Nephron progenitor cell (in vitro differentiated cells): ENCODE data around the gene STKLD1.
A peak's percentile ranks its signal among the peaks of the same experiment; 100 is the strongest.

Experiments
- DNase-seq: peaks from one replicate; pipeline ENCODE4 v3.0.0; 2021
- H3K27ac Mint-ChIP-seq: 2 replicates; pipeline ENCODE4 v1.8.0; 2021; ENCODE audit warnings: mild to moderate bottlenecking, moderate library complexity, mixed read lengths
- H3K27me3 Mint-ChIP-seq: 2 replicates; pipeline ENCODE4 v1.8.0; 2021; ENCODE audit warnings: mild to moderate bottlenecking, low read depth, mixed read lengths; ENCODE audit not compliant: poor library complexity
- H3K36me3 Mint-ChIP-seq: 2 replicates; pipeline ENCODE4 v1.8.0; 2021; ENCODE audit warnings: low read depth, mixed read lengths
- H3K4me1 Mint-ChIP-seq: 2 replicates; pipeline ENCODE4 v1.8.0; 2021; ENCODE audit warnings: mixed read lengths
- H3K4me3 Mint-ChIP-seq: 2 replicates; pipeline ENCODE4 v1.8.0; 2021; ENCODE audit warnings: mild to moderate bottlenecking, moderate library complexity, mixed read lengths
- H3K9me3 Mint-ChIP-seq: 2 replicates; pipeline ENCODE4 v1.8.0; 2021; ENCODE audit warnings: mild to moderate bottlenecking, moderate library complexity, mixed read lengths
- TF ChIP-seq, protein P1 (sequence below): fragments of 200-600 bp; sonication (generic); IDR thresholded peaks from 2 replicates; pipeline ENCODE4 v1.5.0; 2021; ENCODE audit warnings: antibody characterized with exemption

STKLD1 gene

DNA sequence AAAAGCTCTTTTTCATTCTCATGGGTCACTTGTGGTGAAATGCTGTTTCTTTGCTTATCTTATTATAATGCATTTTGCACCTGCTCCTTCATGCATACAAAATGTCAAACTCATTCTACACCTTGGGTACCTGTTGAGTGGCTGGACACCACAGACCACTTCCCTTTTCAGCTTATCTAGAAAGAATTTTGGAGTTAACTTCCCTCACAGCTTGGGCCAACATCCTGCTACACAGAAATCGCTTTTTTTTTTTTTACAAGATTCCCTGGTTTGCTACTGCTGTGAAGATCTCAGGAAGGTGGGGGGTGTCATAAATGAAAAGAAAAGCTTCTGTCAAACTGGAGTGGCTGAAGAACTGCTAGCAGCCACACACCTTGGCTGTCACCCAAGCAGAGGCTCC, 39.0 kb downstream of the STKLD1 start:
- Mint-ChIP-seq H3K27ac (no peak overlapping the region), H3K4me3 (no peak overlapping the region), H3K4me1 (peaks cover 41% of the 10 kb centered on the region), H3K27me3 (no peaks in the 10 kb centered on the region), H3K9me3 (peaks cover 17% of the 10 kb centered on the region), H3K36me3 (peaks cover 44% of the 10 kb centered on the region)
- no peak for DNase-seq
- TF ChIP-seq, protein P1, sequence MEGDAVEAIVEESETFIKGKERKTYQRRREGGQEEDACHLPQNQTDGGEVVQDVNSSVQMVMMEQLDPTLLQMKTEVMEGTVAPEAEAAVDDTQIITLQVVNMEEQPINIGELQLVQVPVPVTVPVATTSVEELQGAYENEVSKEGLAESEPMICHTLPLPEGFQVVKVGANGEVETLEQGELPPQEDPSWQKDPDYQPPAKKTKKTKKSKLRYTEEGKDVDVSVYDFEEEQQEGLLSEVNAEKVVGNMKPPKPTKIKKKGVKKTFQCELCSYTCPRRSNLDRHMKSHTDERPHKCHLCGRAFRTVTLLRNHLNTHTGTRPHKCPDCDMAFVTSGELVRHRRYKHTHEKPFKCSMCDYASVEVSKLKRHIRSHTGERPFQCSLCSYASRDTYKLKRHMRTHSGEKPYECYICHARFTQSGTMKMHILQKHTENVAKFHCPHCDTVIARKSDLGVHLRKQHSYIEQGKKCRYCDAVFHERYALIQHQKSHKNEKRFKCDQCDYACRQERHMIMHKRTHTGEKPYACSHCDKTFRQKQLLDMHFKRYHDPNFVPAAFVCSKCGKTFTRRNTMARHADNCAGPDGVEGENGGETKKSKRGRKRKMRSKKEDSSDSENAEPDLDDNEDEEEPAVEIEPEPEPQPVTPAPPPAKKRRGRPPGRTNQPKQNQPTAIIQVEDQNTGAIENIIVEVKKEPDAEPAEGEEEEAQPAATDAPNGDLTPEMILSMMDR, result no peak

DNA sequence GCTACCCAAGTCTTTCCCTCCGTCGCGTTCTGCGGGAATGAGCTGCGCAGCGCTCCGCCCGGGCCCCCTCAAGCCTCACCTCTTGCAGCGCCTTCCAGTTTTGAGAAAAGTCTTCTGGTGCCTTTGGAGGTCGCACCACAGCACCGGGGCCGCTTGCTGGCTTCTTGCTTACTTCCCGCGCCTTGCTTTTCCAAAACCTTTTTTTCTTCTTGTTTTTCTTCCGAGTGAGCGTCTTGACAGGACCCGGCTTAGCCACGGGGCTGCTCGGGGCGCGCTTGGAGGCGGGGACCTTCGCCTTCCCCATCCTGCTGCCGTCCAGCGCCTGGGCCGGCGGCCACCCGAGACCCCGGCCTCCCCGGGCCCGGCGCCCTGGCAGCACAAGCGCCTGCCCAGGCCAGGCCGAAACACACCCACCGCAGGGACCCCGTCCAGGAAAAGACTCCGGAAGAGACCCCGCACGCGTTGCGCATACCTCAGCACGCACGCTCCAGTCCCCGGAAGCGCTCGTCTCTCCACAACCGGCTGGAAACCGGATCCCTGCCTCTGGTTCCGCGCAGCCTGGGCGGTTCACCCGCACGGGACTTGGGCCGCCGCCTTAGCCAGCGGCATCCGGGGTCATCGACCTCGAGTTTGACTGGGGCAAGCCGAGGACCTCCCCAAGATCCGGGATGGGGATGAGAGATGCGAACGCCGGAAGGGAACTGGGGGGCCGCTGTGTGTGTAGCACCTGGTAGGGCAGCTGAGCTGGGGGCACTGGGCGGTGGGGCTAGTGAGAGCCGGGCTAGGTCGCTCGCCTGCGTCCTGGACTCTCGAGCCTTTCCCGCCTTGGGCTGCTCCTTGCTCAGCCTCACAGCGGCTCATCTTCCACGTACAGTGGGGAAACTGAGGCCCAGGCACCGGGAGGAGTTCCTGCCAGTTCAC, 41.6 kb downstream of the STKLD1 start, which contains the start of gene REXO4:
REXO4 (minus strand) TSS at position 470 of the 921 bp plus-strand sequence; CDS start at position 304, 166 bp downstream.
- Mint-ChIP-seq H3K36me3 (peaks cover 27% of the 10 kb centered on the region), H3K9me3 (peaks cover 17% of the 10 kb centered on the region), H3K27me3 (peaks cover 2% of the 10 kb centered on the region), H3K27ac (peak within 1 kb of the TSS; percentile 99), H3K4me3 (peak within 1 kb of the TSS; percentile 95), H3K4me1 (peaks cover 58% of the 10 kb centered on the region)
- TF ChIP-seq, protein P1, result no peak
- DNase-seq, result peak; percentile 88

DNA sequence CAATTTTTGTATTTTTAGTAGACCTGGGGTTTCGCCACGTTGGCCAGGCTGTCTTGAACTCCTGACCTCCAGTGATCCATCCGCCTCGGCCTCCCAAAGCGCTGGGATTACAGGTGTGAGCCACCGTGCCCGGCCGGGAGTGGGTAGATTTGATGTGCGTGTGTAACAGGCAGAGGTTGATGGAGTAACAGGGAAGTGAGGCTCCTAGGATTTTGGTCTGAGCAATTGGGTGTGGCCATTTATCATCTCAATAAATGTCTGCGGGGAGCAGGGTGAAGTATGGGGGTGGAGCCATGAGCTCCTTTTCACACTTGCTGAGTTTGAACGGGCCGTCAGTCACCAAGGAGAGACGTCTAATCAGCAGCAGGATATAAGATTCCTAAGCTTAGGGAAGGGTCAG, 42.8 kb downstream of the STKLD1 start:
- Mint-ChIP-seq H3K4me3 (peak overlapping the region; percentile 95), H3K36me3 (peaks cover 20% of the 10 kb centered on the region), H3K4me1 (peaks cover 61% of the 10 kb centered on the region), H3K27ac (no peak overlapping the region), H3K9me3 (peaks cover 17% of the 10 kb centered on the region), H3K27me3 (peaks cover 4% of the 10 kb centered on the region)
- TF ChIP-seq, protein P1, result no peak
- DNase-seq, result no peak

DNA sequence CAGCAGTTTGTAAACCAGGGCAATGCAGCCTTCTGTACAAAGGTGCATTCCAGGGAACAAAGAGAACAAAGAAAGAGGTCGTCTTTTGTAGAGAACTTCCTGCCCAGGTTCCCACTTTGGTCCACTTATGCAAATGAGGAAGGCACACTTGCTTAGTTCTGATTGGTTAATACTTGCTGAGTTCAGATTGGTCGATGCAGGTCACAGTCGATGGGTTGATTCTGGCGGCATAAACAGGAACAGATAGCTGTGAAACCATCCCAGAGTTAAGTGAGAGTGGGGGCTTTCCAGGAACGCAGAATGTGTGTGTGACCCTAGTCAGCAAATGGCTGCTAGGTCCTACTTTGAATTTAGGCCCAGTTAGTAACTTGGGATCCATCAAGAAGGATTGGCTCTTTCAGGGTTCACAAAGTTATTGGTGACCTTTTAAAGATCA, 44.2 kb downstream of the STKLD1 start:
- H3K27me3 Mint-ChIP-seq, result peaks cover 4% of the 10 kb centered on the region
- peaks cover 17% of the 10 kb centered on the region for H3K9me3 Mint-ChIP-seq
- peaks cover 59% of the 10 kb centered on the region for H3K4me1 Mint-ChIP-seq
- H3K27ac Mint-ChIP-seq, result peak overlapping the region; percentile 67
- TF ChIP-seq, protein P1, result no peak
- DNase-seq, result no peak
- peaks cover 6% of the 10 kb centered on the region for H3K36me3 Mint-ChIP-seq
- H3K4me3 Mint-ChIP-seq, result no peak overlapping the region

DNA sequence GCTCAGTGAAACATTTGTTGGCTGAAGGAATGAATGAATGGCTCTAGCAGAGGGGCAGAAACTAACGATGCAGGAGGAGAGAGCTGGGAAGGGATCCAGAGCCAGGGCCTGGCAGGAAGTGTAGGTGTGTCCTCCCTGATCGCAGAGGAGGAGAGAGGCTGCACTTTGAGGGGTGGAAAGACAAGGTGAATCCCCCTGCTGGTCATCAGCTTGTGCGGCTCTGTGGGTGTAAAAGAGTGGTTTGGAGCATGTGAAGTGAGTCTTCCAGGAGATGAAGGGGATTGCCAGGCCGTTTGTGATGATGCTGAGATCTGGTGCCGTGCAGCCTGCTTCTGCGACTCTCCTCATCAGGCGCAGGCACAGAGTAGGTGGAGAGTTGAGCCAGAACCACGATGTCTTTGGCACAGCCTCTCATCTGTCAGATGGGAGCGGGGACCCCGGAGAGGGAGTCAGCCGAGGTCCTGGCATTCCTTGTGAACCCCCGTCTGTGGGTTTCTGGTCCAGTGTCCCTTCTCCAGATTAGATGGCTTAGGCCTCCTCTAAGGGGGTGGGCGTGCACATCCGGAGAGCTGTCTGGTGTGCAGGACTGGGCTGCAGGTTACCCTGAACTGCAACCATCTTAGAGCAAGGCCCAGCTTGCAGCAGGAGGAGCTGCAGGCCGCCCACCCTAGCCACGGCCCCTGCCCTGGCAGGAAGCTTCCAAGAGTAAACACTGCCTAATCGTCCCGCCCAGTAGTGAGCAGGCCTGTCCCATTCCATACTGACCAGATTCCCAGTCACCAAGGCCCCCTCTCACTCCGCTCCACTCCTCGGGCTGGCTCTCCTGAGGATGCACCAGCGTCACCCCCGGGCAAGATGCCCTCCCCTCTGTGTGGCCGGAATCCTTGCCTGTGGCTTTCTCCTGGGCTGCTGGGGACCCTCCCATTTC, 45.7 kb downstream of the STKLD1 start, which contains the start of gene ADAMTS13:
ADAMTS13 (plus strand) TSS at position 753 of the 928 bp plus-strand sequence; CDS start at position 830, 77 bp downstream.
- TF ChIP-seq, protein P1, result peak; percentile 10
- Mint-ChIP-seq H3K9me3 (peaks cover 19% of the 10 kb centered on the region), H3K4me3 (no peak within 1 kb of the TSS), H3K4me1 (peaks cover 48% of the 10 kb centered on the region), H3K27ac (peak within 1 kb of the TSS; percentile 66), H3K36me3 (peaks cover 6% of the 10 kb centered on the region), H3K27me3 (peaks cover 5% of the 10 kb centered on the region)
- DNase-seq, result no peak
